Left forelimb (tissue), 1 donor: ENCODE measurements around the gene LAMA2.
"Not testable (repeated sequence)": the region's sequence is repeated elsewhere in the genome, so short reads cannot be mapped to it uniquely, and the experiment has no call there.

Experiments
- DNase-seq: peaks from one replicate; pipeline ENCODE4 v3.0.0-alpha.2; 2018; ENCODE audit warnings: low spot score

Gene LAMA2

GRCh38 chr6:129008591-129008990 is 125.7 kb downstream of the LAMA2 start:
- no peak for DNase-seq

- DNase-seq = no peak
Measured at GRCh38 chr6:129009851-129010250, 126.9 kb downstream of the LAMA2 start.

GRCh38 chr6:129014302-129014701 is 131.4 kb downstream of the LAMA2 start:
- DNase-seq = no peak

GRCh38 chr6:129015721-129016120 is 132.8 kb downstream of the LAMA2 start:
- DNase-seq = no peak

- no peak for DNase-seq
Measured at GRCh38 chr6:129016844-129017243, 133.9 kb downstream of the LAMA2 start.

- no peak for DNase-seq
Measured at GRCh38 chr6:129022011-129022553, 139.1 kb downstream of the LAMA2 start.

GRCh38 chr6:129026601-129027000 is 143.7 kb downstream of the LAMA2 start:
- no peak for DNase-seq

- no peak for DNase-seq
Measured at GRCh38 chr6:129029778-129030177, 146.8 kb downstream of the LAMA2 start.

GRCh38 chr6:129030215-129030614 is 147.3 kb downstream of the LAMA2 start:
- no peak for DNase-seq

GRCh38 chr6:129031051-129031599 is 148.2 kb downstream of the LAMA2 start:
- no peak for DNase-seq

GRCh38 chr6:129032602-129033001 is 149.7 kb downstream of the LAMA2 start:
- no peak for DNase-seq

- DNase-seq = no peak
Measured at GRCh38 chr6:129033180-129033579, 150.2 kb downstream of the LAMA2 start.

- DNase-seq = no peak
Measured at GRCh38 chr6:129033581-129033980, 150.6 kb downstream of the LAMA2 start.

GRCh38 chr6:129041563-129041962 is 158.6 kb downstream of the LAMA2 start:
- DNase-seq = no peak

- no peak for DNase-seq
Measured at GRCh38 chr6:129046526-129046925, 163.6 kb downstream of the LAMA2 start.

- no peak for DNase-seq
Measured at GRCh38 chr6:129047834-129048233, 164.9 kb downstream of the LAMA2 start.

- DNase-seq = no peak
Measured at GRCh38 chr6:129050086-129050485, 167.1 kb downstream of the LAMA2 start.

- DNase-seq = not testable (repeated sequence)
Measured at GRCh38 chr6:129053143-129053542, 170.2 kb downstream of the LAMA2 start.

- DNase-seq = no peak
Measured at GRCh38 chr6:129055796-129056195, 172.9 kb downstream of the LAMA2 start.

GRCh38 chr6:129059650-129060049 is 176.7 kb downstream of the LAMA2 start:
- DNase-seq = no peak

- DNase-seq = no peak
Measured at GRCh38 chr6:129069006-129069405, 186.1 kb downstream of the LAMA2 start.

- no peak for DNase-seq
Measured at GRCh38 chr6:129073051-129073450, 190.1 kb downstream of the LAMA2 start.

- DNase-seq = no peak
Measured at GRCh38 chr6:129073691-129074395, 190.9 kb downstream of the LAMA2 start.

GRCh38 chr6:129084406-129084805 is 201.5 kb downstream of the LAMA2 start:
- no peak for DNase-seq
